Renal pelvis (tissue), 4 donors: ENCODE results near the gene CMIP. TPM values are rescaled to one million over a fixed set of nuclear protein-coding genes. Genes with fewer than 3 reads are reported as not detected.
"Not testable (repeated sequence)": the region's sequence is repeated elsewhere in the genome, so short reads cannot be mapped to it uniquely, and the experiment has no call there.

Source experiments
- DNase-seq: peaks from one replicate; pipeline ENCODE4 v3.0.0-alpha.2; 2013
- polyA plus RNA-seq, 3 donors: library from polyadenylated mRNA; unstranded; fragments of 120-200 nt; gene quantifications; one replicate each; pipeline ENCODE4 v1.2.1, GENCODE V29; 2013; ENCODE audit not compliant: insufficient read length in 3 of 3

CMIP gene
- polyA plus RNA-seq, 3 donors, result 43.5 to 56.5 (median 51.5) TPM

- peak; percentile 76 for DNase-seq
Measured at GRCh38 chr16:81737885-81738536, 293.4 kb downstream of the CMIP start.

GRCh38 chr16:81738783-81739496 is 294.3 kb downstream of the CMIP start:
- no peak for DNase-seq

GRCh38 chr16:81739503-81739902 is 294.9 kb downstream of the CMIP start:
- DNase-seq, result no peak

- no peak for DNase-seq
Measured at GRCh38 chr16:81740169-81740568, 295.6 kb downstream of the CMIP start.

- not testable (repeated sequence) for DNase-seq
Measured at GRCh38 chr16:81741430-81741770, 296.8 kb downstream of the CMIP start.

- no peak for DNase-seq
Measured at GRCh38 chr16:81744385-81744784, 299.8 kb downstream of the CMIP start.

- DNase-seq, result no peak
Measured at GRCh38 chr16:81744911-81745310, 300.3 kb downstream of the CMIP start.

GRCh38 chr16:81745704-81746558 is 301.3 kb downstream of the CMIP start:
- DNase-seq, result peak; percentile 60

- no peak for DNase-seq
Measured at GRCh38 chr16:81746566-81746965, 302.0 kb downstream of the CMIP start.

- no peak for DNase-seq
Measured at GRCh38 chr16:81748476-81749198, 304.0 kb downstream of the CMIP start.

- DNase-seq, result no peak
Measured at GRCh38 chr16:81752225-81752875, 307.7 kb downstream of the CMIP start.

- no peak for DNase-seq
Measured at GRCh38 chr16:81752876-81753227, 308.2 kb downstream of the CMIP start.

GRCh38 chr16:81754858-81755257 is 310.2 kb downstream of the CMIP start:
- no peak for DNase-seq

GRCh38 chr16:81755915-81756614 is 311.5 kb downstream of the CMIP start:
- DNase-seq, result no peak

- DNase-seq, result no peak
Measured at GRCh38 chr16:81756615-81757356, 312.2 kb downstream of the CMIP start.

- no peak for DNase-seq
Measured at GRCh38 chr16:81758376-81758775, 313.8 kb downstream of the CMIP start.
